GM18870 (cell line): ENCODE data around the gene PHOSPHO1.
"Not testable (repeated sequence)": the region's sequence is repeated elsewhere in the genome, so short reads cannot be mapped to it uniquely, and the experiment has no call there.

Experiments used
- ATAC-seq: cut with Tn5 transposase; IDR thresholded peaks from one replicate; pipeline ENCODE4 v1.9.1; 2021; ENCODE audit warnings: moderate library complexity; ENCODE audit not compliant: unreplicated experiment

Gene PHOSPHO1, protein sequence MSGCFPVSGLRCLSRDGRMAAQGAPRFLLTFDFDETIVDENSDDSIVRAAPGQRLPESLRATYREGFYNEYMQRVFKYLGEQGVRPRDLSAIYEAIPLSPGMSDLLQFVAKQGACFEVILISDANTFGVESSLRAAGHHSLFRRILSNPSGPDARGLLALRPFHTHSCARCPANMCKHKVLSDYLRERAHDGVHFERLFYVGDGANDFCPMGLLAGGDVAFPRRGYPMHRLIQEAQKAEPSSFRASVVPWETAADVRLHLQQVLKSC

GRCh38 chr17:49230636-49231562 lies at the start of gene PHOSPHO1:
TSS of gene PHOSPHO1 (minus strand) at chr17:49230787. CDS start at chr17:49226691, 4,096 bp downstream.
- no peak for ATAC-seq

DNA sequence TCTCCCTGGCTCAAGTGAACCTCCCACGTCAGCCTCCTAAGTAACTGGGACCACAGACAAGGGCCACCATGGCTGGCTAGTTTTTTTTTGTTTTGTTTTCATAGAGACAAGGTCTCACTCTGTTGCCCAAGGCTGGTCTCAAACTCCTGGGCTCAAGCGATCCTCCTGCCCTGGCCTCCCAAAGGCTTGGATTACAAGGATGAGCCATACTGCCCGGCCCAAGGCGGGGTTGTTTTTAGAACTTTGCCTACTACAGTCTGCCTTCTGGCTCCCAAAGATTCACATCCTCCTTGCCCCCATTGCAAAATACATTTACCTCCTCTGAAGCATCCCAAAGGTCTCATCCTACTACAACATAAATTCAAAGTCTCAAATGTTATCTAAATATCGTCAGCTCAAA lies 49.5 kb upstream of the PHOSPHO1 start:
- ATAC-seq = no peak

- ATAC-seq = not testable (repeated sequence)
Measured at GRCh38 chr17:49279263-49280015, 48.9 kb upstream of the PHOSPHO1 start.

- ATAC-seq = no peak
Measured at GRCh38 chr17:49278076-49278475, 47.5 kb upstream of the PHOSPHO1 start.

- ATAC-seq = no peak
Measured at GRCh38 chr17:49277638-49278037, 47.1 kb upstream of the PHOSPHO1 start.

DNA sequence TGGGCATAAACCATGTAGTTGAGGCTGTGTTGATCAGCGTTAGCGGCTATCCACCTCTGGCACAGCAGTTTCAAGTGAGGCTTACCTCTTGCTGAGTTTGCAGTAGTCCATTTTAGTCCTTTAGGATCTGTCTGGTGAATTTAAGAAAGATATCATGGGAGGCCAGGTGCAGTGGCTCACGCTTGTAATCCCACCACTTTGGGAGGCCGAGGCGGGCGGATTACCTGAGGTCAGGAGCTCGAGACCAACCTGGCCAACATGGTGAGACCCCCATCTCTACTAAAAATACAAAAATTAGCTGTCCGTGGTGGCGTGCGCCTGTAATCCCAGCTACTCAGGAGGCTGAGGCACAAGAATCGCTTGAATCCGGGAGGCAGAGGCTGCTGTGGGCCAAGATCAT lies 45.4 kb upstream of the PHOSPHO1 start:
- not testable (repeated sequence) for ATAC-seq

DNA sequence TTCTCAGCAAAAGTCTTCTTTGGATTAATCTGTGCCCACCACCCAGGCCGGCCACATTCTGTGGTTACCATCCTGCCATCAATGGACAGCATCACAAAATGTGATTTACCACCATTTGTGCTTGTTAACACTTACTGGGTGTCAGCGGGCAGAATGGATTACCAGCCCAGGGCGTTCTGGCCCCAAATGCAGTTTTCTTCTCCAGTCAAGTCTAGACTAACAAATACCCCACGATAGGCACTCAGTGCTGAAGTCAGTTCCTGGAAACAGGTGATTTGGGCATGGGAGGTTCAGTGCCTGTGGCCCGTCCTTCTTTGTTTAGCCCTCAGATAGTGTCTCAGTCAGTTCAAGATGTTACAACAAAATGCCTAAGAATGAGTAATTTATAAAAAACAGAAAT lies 38.8 kb upstream of the PHOSPHO1 start:
- no peak for ATAC-seq

DNA sequence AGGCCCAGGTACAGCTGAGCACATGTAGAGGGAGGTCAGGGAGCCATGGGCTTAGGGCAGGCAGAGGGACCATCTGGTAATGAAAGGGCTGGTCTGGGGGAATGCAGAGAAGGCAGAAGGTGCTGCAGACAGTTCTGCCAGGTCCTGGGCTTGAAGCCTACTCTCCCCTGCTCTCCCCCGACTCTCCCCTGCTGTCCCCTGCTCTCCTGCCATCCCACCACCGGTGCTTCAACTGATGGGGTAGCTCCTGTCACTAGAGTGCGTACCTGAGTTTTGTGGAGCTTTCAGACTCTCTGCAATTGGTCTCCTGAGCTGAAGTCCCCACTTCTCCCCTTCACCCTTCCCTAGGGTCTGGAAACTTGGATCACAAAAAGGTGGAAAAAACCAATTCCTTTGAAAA lies 37.3 kb upstream of the PHOSPHO1 start:
- no peak for ATAC-seq

DNA sequence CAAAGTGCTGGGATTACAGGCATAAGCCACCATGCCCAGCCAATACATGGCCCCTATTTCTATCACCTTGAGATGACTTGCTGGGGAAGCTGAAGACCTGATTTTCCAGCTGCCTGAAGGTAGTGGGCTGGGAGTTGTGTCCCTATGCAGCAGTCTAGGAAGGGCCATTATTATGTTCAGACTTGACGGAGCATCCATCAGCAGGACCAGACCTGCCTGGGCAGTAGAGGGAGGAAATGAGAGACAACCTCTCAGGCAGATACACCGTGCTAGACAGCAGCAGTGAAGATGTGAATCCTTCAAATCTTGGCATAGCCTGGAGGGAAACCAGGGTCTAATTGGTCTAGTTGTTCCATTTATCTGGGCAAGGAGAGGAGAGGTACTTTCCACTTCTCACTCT lies 35.6 kb upstream of the PHOSPHO1 start:
- no peak for ATAC-seq

DNA sequence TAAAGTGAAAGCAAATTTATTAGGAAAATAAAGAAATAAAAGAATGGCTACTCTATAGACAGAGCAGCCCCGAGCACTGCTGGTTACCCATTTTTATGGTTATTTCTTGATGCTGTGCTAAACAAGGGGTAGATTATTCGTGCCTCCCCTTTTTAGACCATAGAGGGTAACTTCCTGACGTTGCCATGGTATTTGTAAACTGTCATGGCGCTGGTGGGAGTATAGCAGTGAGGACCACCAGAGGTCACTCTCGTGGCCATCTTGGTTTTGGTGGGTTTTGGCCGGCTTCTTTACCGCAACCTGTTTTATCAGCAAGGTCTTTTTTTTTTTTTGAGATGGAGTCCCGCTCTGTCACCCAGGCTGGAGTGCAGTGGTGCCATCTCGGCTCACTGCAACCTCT lies 31.0 kb upstream of the PHOSPHO1 start:
- not testable (repeated sequence) for ATAC-seq

DNA sequence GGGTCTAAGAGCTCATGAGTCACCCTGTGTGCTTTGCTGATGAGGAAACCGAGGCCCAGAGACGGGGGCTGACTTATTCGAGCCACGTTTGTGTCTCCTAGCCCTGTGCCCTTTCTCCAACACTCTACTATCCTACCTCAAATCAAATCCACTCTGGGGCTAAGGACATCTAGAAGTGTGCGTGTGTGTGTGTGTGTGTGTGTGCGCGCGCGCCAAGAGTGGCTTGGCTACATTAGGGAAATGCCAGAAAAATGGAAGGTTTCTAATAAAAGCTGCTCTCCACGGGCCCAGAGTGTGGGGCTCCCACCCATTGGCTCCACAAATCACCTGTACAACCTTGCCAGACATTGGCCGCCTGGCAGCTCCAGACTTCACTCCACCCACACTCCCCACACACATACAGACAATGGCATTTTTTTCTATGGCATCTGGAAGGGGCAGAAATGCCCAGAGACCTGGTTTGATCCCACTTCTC lies 30.3 kb upstream of the PHOSPHO1 start:
- no peak for ATAC-seq

GRCh38 chr17:49260011-49260816 lies 29.6 kb upstream of the PHOSPHO1 start:
- no peak for ATAC-seq

- ATAC-seq = no peak
Measured at GRCh38 chr17:49259663-49260010, 29.1 kb upstream of the PHOSPHO1 start.

GRCh38 chr17:49258394-49258793 lies 27.8 kb upstream of the PHOSPHO1 start:
- no peak for ATAC-seq

DNA sequence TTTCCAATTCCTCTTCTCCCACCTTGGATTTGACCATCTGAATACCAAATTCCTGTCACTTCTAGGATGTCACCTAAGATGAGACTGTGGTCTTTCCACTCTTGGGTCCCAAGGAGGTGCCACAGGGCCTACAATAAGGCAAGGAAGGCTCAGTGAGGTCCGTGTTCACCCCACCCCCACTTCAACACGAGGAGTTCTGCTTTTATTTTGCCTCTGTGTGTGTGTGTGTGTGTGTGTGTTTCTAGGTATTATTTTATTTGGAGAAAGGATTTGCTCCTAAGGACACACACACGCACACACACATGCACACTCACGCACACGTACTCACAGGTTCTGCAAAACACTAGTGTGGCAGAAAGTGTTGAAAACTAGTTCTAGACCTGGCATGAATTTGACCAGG lies 24.5 kb upstream of the PHOSPHO1 start:
- ATAC-seq = no peak

GRCh38 chr17:49254066-49254465 lies 23.5 kb upstream of the PHOSPHO1 start:
- no peak for ATAC-seq

- no peak for ATAC-seq
Measured at GRCh38 chr17:49252148-49252695, 21.6 kb upstream of the PHOSPHO1 start.

DNA sequence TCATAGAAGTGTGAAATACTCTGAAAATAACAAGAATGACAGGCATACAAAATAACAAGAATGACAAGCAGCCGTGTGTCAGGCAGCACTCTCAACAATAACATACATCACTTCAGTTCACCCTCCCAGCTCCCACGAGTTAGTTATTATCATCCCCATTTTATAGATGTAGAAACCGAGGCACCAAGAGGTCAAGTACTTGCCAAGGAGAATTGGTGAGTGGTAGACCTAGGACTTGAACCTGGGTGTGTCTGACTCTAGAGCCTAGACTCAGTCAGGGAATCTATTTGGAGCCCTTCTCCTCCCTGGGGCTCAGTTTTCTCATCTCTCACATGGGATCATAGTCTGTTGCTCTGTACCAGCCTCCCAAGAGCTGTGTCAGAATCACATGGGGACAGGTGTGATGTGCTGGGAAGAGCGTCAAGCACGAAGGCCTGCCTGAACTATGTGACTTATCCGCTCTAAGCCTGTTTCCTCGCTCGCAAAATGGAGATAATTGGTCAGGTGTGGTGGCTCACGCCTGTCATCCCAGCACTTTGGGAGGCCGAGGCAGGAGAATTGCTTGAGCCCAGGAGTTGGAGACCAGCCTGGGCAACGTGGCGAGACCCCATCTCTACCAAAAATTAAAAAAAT lies 19.4 kb upstream of the PHOSPHO1 start:
- no peak for ATAC-seq

- no peak for ATAC-seq
Measured at GRCh38 chr17:49249292-49249794, 18.8 kb upstream of the PHOSPHO1 start.

DNA sequence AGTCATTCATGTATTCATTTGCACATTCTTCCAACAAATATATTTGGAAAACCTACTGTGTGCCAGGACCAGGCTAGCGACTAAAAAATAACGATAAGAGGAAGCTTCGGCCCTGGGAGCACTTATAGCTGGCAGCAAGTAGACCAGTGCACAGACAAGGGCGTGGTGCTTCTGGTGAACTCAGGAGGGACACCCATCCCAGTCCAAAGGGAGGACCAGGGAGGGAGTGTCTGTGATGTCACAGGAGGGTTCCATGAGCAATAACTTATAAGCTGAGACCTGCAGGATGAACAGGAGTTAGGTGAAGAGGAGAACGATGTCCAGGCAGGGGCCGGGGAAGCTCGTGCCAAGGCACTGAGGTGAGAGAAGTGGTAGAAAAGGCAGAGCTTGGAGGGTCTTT lies 17.4 kb upstream of the PHOSPHO1 start:
- ATAC-seq = no peak
